SK-N-SH treated with all-trans-retinoic acid at 6 μM for 48 hours (cell line): ENCODE results near the gene CELSR3.

Source experiments
- ATAC-seq: fragments of 200-7000 bp; cut with Tn5 transposase; 3 replicates; pipeline ENCODE4 v1.9.1; 2020; ENCODE audit warnings: mild to moderate bottlenecking, moderate library complexity
- ARNTL ChIP-seq: fragments of 450-650 bp; formaldehyde crosslinking; IDR thresholded peaks from 2 replicates; pipeline ENCODE4 v1.5.0; 2020; ENCODE audit warnings: low read depth, mild to moderate bottlenecking, moderate library complexity, borderline replicate concordance
- CREB5 ChIP-seq: fragments of 250-450 bp; sonication (Bioruptor Pico); IDR thresholded peaks from 2 replicates; pipeline ENCODE4 v1.5.1; 2020; ENCODE audit warnings: low read depth, mild to moderate bottlenecking, moderate library complexity
- CSDC2 ChIP-seq: fragments of 250-450 bp; sonication (Bioruptor Pico); IDR thresholded peaks from 2 replicates; pipeline ENCODE4 v1.5.0; 2020; ENCODE audit warnings: mild to moderate bottlenecking, moderate library complexity
- CSRNP3 ChIP-seq: fragments of 250-450 bp; sonication (Bioruptor Pico); IDR thresholded peaks from 2 replicates; pipeline ENCODE4 v1.5.1; 2021; ENCODE audit warnings: mild to moderate bottlenecking, moderate library complexity
- GLIS3 ChIP-seq: fragments of 250-450 bp; sonication (Bioruptor Pico); IDR thresholded peaks from 2 replicates; pipeline ENCODE4 v1.5.0; 2020; ENCODE audit warnings: mild to moderate bottlenecking, moderate library complexity
- ISL1 ChIP-seq: fragments of 250-450 bp; sonication (Bioruptor Pico); IDR thresholded peaks from 2 replicates; pipeline ENCODE4 v2.1.2; 2022; ENCODE audit warnings: mild to moderate bottlenecking, moderate library complexity
- OSR1 ChIP-seq: fragments of 250-450 bp; sonication (Bioruptor Pico); IDR thresholded peaks from 2 replicates; pipeline ENCODE4 v1.8.0; 2022; ENCODE audit warnings: moderate library complexity, mild to moderate bottlenecking, inconsistent platforms
- PATZ1 ChIP-seq: fragments of 250-450 bp; sonication (Bioruptor Pico); IDR thresholded peaks from 2 replicates; pipeline ENCODE4 v1.8.0; 2020; ENCODE audit warnings: mild to moderate bottlenecking, moderate library complexity, borderline replicate concordance
- PPARA ChIP-seq: fragments of 250-450 bp; sonication (Bioruptor Pico); IDR thresholded peaks from 2 replicates; pipeline ENCODE4 v1.5.0; 2020; ENCODE audit warnings: mild to moderate bottlenecking, borderline replicate concordance
- SNAI2 ChIP-seq: fragments of 250-450 bp; sonication (Bioruptor Pico); IDR thresholded peaks from 2 replicates; pipeline ENCODE4 v1.5.0; 2020; ENCODE audit warnings: mild to moderate bottlenecking, moderate library complexity
- ZFP3 ChIP-seq: fragments of 250-450 bp; sonication (Bioruptor Pico); IDR thresholded peaks from 2 replicates; pipeline ENCODE4 v1.5.0; 2020; ENCODE audit warnings: mild to moderate bottlenecking, moderate library complexity
- ZNF70 ChIP-seq: fragments of 450-650 bp; formaldehyde crosslinking; IDR thresholded peaks from 2 replicates; pipeline ENCODE4 v1.5.0; 2020; ENCODE audit warnings: mild to moderate bottlenecking, moderate library complexity
- ZNF8 ChIP-seq: fragments of 450-650 bp; formaldehyde crosslinking; IDR thresholded peaks from 2 replicates; pipeline ENCODE4 v1.5.0; 2020; ENCODE audit warnings: mild to moderate bottlenecking, moderate library complexity
- TF ChIP-seq, protein P1 (sequence below): fragments of 250-450 bp; sonication (Bioruptor Pico); IDR thresholded peaks from 2 replicates; pipeline ENCODE4 v1.8.0; 2021; ENCODE audit warnings: low read depth, mild to moderate bottlenecking, moderate library complexity, borderline replicate concordance
- TF ChIP-seq, protein P2 (sequence below): fragments of 250-450 bp; sonication (Bioruptor Pico); IDR thresholded peaks from 2 replicates; pipeline ENCODE4 v1.5.0; 2020; ENCODE audit warnings: mild to moderate bottlenecking, moderate library complexity

Gene CELSR3

DNA sequence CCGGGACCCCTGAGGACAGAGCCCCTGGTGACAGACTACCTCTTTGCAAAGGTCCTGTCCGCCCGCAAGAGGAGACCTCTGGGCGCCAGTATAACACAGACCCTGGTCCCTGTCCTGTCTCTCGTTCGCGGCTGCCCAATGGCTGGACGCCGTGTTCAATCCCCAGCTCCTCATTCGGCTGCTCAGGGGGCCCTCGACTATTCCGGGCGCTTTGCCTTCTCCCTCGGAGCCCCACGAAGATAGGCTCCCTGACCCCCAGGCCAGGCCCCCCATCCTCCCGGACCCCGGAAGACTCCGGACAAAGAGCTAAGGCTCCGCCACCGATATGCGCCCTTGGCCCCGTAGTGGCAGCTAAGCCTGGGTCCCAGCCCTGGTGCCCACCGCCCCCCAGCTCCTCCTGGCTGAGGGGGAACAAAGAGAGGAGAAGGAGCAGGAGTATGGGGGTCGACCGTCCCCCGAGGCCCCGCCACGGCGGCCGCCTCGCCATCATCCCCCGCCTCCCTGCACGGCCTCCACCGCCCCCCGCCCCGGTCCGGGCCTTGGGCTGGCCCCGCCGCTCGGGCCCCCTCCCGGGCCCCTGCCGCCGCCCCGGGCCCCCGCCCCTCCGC is 437 bp downstream of the CELSR3 start (continued):
- TF ChIP-seq CSRNP3 (CRISPR knock-in tag) = no peak
- TF ChIP-seq CREB5 = no peak
- no peak for TF ChIP-seq ISL1 (CRISPR knock-in tag)
- TF ChIP-seq GLIS3 (CRISPR knock-in tag) = no peak
- TF ChIP-seq, all 23 proteins: peak for 0

GRCh38 chr3:48661501-48662144 is 1.1 kb downstream of the CELSR3 start:
- TF ChIP-seq CSDC2 (CRISPR knock-in tag) (peak; percentile 78; the same call in 1 of the 2 replicates), ZFP3 (CRISPR knock-in tag) (0 out of 2 replicates have a peak, but pooled peaks have one; percentile 61)
- TF ChIP-seq, protein P1, sequence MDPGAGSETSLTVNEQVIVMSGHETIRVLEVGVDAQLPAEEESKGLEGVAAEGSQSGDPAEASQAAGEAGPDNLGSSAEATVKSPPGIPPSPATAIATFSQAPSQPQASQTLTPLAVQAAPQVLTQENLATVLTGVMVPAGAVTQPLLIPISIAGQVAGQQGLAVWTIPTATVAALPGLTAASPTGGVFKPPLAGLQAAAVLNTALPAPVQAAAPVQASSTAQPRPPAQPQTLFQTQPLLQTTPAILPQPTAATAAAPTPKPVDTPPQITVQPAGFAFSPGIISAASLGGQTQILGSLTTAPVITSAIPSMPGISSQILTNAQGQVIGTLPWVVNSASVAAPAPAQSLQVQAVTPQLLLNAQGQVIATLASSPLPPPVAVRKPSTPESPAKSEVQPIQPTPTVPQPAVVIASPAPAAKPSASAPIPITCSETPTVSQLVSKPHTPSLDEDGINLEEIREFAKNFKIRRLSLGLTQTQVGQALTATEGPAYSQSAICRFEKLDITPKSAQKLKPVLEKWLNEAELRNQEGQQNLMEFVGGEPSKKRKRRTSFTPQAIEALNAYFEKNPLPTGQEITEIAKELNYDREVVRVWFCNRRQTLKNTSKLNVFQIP (CRISPR knock-in tag) = no peak
- no peak for ATAC-seq

- no peak for ATAC-seq
- TF ChIP-seq SNAI2 = no peak
These were observed 1.8 kb downstream of the CELSR3 start for GRCh38 chr3:48660800-48661400.

DNA sequence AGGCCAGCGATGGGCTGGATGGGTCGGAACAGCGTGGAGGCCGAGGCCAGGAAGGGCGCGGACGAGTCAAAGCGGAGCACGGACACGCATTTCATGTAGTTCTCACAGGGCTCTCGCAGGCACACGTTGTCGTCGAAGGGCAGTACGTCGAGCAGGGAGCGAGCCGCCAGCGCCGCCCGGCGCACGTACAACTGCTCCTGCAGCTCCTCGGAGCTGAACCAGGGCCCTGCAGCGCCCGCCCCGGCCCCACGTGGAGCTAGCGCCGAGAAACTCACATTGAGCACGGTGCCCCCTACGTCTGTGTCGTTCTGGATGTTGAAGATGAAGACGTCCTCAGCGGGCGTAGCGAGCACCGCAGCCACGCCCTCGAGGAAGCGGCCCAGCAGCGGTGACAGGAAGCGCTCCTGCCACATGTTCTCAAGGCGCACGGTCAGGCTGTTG is 5.8 kb downstream of the CELSR3 start:
- no peak for ATAC-seq

More for the DNA sequence above, 5.8 kb downstream of the CELSR3 start:
- TF ChIP-seq, protein P1 (CRISPR knock-in tag) = no peak
- TF ChIP-seq CSRNP3 (CRISPR knock-in tag) (no peak), GLIS3 (CRISPR knock-in tag) (no peak), PPARA (CRISPR knock-in tag) (no peak), ZNF8 (CRISPR knock-in tag) (no peak), OSR1 (CRISPR knock-in tag) (no peak), ARNTL (CRISPR knock-in tag) (no peak), PATZ1 (CRISPR knock-in tag) (no peak), ZNF70 (CRISPR knock-in tag) (no peak)
- TF ChIP-seq, protein P2, sequence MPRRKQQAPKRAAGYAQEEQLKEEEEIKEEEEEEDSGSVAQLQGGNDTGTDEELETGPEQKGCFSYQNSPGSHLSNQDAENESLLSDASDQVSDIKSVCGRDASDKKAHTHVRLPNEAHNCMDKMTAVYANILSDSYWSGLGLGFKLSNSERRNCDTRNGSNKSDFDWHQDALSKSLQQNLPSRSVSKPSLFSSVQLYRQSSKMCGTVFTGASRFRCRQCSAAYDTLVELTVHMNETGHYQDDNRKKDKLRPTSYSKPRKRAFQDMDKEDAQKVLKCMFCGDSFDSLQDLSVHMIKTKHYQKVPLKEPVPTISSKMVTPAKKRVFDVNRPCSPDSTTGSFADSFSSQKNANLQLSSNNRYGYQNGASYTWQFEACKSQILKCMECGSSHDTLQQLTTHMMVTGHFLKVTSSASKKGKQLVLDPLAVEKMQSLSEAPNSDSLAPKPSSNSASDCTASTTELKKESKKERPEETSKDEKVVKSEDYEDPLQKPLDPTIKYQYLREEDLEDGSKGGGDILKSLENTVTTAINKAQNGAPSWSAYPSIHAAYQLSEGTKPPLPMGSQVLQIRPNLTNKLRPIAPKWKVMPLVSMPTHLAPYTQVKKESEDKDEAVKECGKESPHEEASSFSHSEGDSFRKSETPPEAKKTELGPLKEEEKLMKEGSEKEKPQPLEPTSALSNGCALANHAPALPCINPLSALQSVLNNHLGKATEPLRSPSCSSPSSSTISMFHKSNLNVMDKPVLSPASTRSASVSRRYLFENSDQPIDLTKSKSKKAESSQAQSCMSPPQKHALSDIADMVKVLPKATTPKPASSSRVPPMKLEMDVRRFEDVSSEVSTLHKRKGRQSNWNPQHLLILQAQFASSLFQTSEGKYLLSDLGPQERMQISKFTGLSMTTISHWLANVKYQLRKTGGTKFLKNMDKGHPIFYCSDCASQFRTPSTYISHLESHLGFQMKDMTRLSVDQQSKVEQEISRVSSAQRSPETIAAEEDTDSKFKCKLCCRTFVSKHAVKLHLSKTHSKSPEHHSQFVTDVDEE = no peak
